Measurements from ENCODE around the gene CASQ1. TPM values are rescaled to one million over a fixed set of nuclear protein-coding genes. Genes with fewer than 3 reads are reported as not detected.

The CASQ1 gene
- total RNA-seq, 1 donor from 2014 or later: not detected

- no peak for DNase-seq (ENCODE audit: low read depth)
- no peak for TF ChIP-seq CTCF (conservative IDR thresholded peaks at IDR 0.05; ENCODE audit: low read depth, low read length)
- H3K4me3 ChIP-seq (ENCODE audit: low read depth, low read length): peak overlapping the region; percentile 99
Measured at GRCh38 chr1:160206036-160206389, 15.6 kb downstream of the CASQ1 start.

GRCh38 chr1:160206421-160207117, 16.2 kb downstream of the CASQ1 start:
- TF ChIP-seq CTCF (conservative IDR thresholded peaks at IDR 0.05; ENCODE audit: low read depth, low read length): no peak
- peak; percentile 62 for DNase-seq (ENCODE audit: low read depth)
- peak overlapping the region; percentile 99 for H3K4me3 ChIP-seq (ENCODE audit: low read depth, low read length)

- TF ChIP-seq CTCF (conservative IDR thresholded peaks at IDR 0.05; ENCODE audit: low read depth, low read length): no peak
- DNase-seq (ENCODE audit: low read depth): no peak
- H3K4me3 ChIP-seq (ENCODE audit: low read depth, low read length): no peak overlapping the region
Measured at GRCh38 chr1:160207118-160207650, 16.8 kb downstream of the CASQ1 start.

GRCh38 chr1:160207771-160208556, 17.6 kb downstream of the CASQ1 start:
- no peak for TF ChIP-seq CTCF (conservative IDR thresholded peaks at IDR 0.05; ENCODE audit: low read depth, low read length)
- DNase-seq (ENCODE audit: low read depth): no peak
- no peak overlapping the region for H3K4me3 ChIP-seq (ENCODE audit: low read depth, low read length)

GRCh38 chr1:160208557-160209320, 18.4 kb downstream of the CASQ1 start:
- H3K4me3 ChIP-seq (ENCODE audit: low read depth, low read length): no peak overlapping the region
- TF ChIP-seq CTCF (conservative IDR thresholded peaks at IDR 0.05; ENCODE audit: low read depth, low read length): no peak
- no peak for DNase-seq (ENCODE audit: low read depth)

- no peak for TF ChIP-seq CTCF (conservative IDR thresholded peaks at IDR 0.05; ENCODE audit: low read depth, low read length)
- H3K4me3 ChIP-seq (ENCODE audit: low read depth, low read length): no peak overlapping the region
- DNase-seq (ENCODE audit: low read depth): no peak
Measured at GRCh38 chr1:160209321-160210046, 19.1 kb downstream of the CASQ1 start.

Measured in epithelial cell of proximal tubule (primary cell).